Neural progenitor cell (in vitro differentiated cells): ENCODE results near the gene MIPEP. TPM values are rescaled to one million over a fixed set of nuclear protein-coding genes. Genes with fewer than 3 reads are reported as not detected.

Source experiments
- DNase-seq: peaks from one replicate; pipeline ENCODE4 v3.0.0-alpha.2; 2016; ENCODE audit warnings: low spot score
- H2AFZ ChIP-seq: fragments of 200-600 bp; sonication (generic); replicated peaks from 2 replicates; pipeline ENCODE4 v1.6.1; 2016; ENCODE audit warnings: antibody characterized with exemption
- H3F3A ChIP-seq: fragments of 200-600 bp; sonication (generic); 2 replicates; pipeline ENCODE4 v1.6.1; 2016; ENCODE audit warnings: antibody characterized with exemption, low read depth
- H3K27ac ChIP-seq: fragments of 200-600 bp; sonication (generic); 2 replicates; pipeline ENCODE4 v1.5.1; 2016; ENCODE audit warnings: mild to moderate bottlenecking
- H3K27me3 ChIP-seq: fragments of 200-600 bp; sonication (generic); 2 replicates; pipeline ENCODE4 v1.6.1; 2016; ENCODE audit warnings: mild to moderate bottlenecking, moderate library complexity
- H3K36me3 ChIP-seq: fragments of 200-600 bp; sonication (generic); 2 replicates; pipeline ENCODE4 v1.5.1; 2016
- H3K4me1 ChIP-seq: fragments of 200-600 bp; sonication (generic); 2 replicates; pipeline ENCODE4 v1.6.1; 2016; ENCODE audit warnings: mixed run types
- H3K4me2 ChIP-seq: fragments of 200-600 bp; sonication (generic); 2 replicates; pipeline ENCODE4 v1.6.1; 2016
- H3K4me3 ChIP-seq: fragments of 200-600 bp; sonication (generic); 2 replicates; pipeline ENCODE4 v1.5.1; 2016
- H3K79me2 ChIP-seq: fragments of 200-600 bp; sonication (generic); 2 replicates; pipeline ENCODE4 v1.6.1; 2016; ENCODE audit warnings: low read depth
- H3K9ac ChIP-seq: fragments of 200-600 bp; sonication (generic); 2 replicates; pipeline ENCODE4 v1.6.1; 2016
- H3K9me3 ChIP-seq: fragments of 200-600 bp; sonication (generic); 2 replicates; pipeline ENCODE4 v1.5.1; 2016; ENCODE audit warnings: low read depth
- H4K20me1 ChIP-seq: fragments of 200-600 bp; sonication (generic); 2 replicates; pipeline ENCODE4 v1.6.1; 2016; ENCODE audit warnings: low read depth
- H3K27ac Mint-ChIP-seq: 3 replicates; pipeline ENCODE4 v1.8.0; 2021; ENCODE audit warnings: mixed read lengths
- H3K27me3 Mint-ChIP-seq: 2 replicates; pipeline ENCODE4 v1.8.0; 2022; ENCODE audit warnings: low read depth, mild to moderate bottlenecking, inconsistent platforms, moderate library complexity, mixed read lengths; ENCODE audit not compliant: insufficient read depth
- H3K36me3 Mint-ChIP-seq: 3 replicates; pipeline ENCODE4 v1.8.0; 2021; ENCODE audit warnings: mixed read lengths
- H3K4me1 Mint-ChIP-seq: 3 replicates; pipeline ENCODE4 v1.8.0; 2021; ENCODE audit warnings: mixed read lengths
- H3K4me3 Mint-ChIP-seq: 3 replicates; pipeline ENCODE4 v1.8.0; 2021; ENCODE audit warnings: mild to moderate bottlenecking, moderate library complexity, mixed read lengths
- H3K9me3 Mint-ChIP-seq: 3 replicates; pipeline ENCODE4 v1.8.0; 2020; ENCODE audit warnings: mixed read lengths
- EZH2 ChIP-seq: fragments of 200-600 bp; sonication (generic); IDR thresholded peaks from 2 replicates; pipeline ENCODE4 v1.6.1; 2017; ENCODE audit warnings: antibody characterized with exemption, mild to moderate bottlenecking, moderate library complexity
- EZH2phosphoT487 ChIP-seq: fragments of 200-600 bp; sonication (generic); IDR thresholded peaks from 2 replicates; pipeline ENCODE4 v1.6.1; 2017; ENCODE audit warnings: antibody characterized with exemption
- total RNA-seq: library from RNA; depleted of rRNA; stranded (reverse); fragments of >200 nt; gene quantifications from 2 replicates; pipeline ENCODE4 v1.2.3, GENCODE V29; 2015; ENCODE audit warnings: low replicate concordance
- TF ChIP-seq, protein P1 (sequence below): fragments of 200-600 bp; sonication (generic); IDR thresholded peaks from 2 replicates; pipeline ENCODE4 v1.5.1; 2017; ENCODE audit warnings: antibody characterized with exemption, mild to moderate bottlenecking

The MIPEP gene
- total RNA-seq, 1 donor from 2014 or later, result 22.8 TPM

GRCh38 chr13:23805821-23806220, 83.4 kb downstream of the MIPEP start:
- H3K9me3 Mint-ChIP-seq, result no peaks in the 10 kb centered on the region
- Histone ChIP-seq H3K4me1 (peaks cover 4% of the 10 kb centered on the region), H3K4me3 (no peak overlapping the region), H3F3A (no peaks in the 10 kb centered on the region), H3K27ac (no peak overlapping the region), H3K9ac (no peak overlapping the region), H4K20me1 (no peaks in the 10 kb centered on the region), H3K9me3 (no peaks in the 10 kb centered on the region), H2AFZ (no peak overlapping the region), H3K27me3 (no peaks in the 10 kb centered on the region), H3K36me3 (no peaks in the 10 kb centered on the region), H3K4me2 (no peak overlapping the region), H3K79me2 (no peaks in the 10 kb centered on the region)
- peaks cover 4% of the 10 kb centered on the region for H3K4me1 Mint-ChIP-seq
- DNase-seq, result no peak
- peaks cover 15% of the 10 kb centered on the region for H3K36me3 Mint-ChIP-seq
- TF ChIP-seq EZH2phosphoT487, result no peak
- H3K4me3 Mint-ChIP-seq, result no peak overlapping the region
- no peak overlapping the region for H3K27ac Mint-ChIP-seq
- H3K27me3 Mint-ChIP-seq, result no peaks in the 10 kb centered on the region

DNA sequence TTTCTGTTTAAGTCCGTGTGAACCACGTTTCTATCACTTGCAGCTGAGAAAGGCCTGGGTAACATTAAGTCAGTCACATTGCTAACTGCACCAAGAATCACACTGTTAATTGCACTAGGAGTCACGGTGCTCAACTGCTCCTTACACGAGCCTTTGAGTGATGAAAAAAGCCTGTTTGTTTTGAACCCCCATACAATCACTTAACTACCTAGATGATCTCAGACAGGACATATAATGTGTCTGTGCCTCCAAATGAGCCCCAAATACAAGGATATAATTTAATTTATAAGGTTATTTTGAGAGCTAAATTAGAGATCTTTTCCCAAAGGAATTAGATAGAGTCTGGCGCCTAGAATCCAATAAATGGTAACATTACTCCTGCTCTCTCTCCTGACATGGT, 84.1 kb downstream of the MIPEP start:
- Histone ChIP-seq H2AFZ (no peak overlapping the region), H4K20me1 (no peaks in the 10 kb centered on the region), H3K27me3 (no peaks in the 10 kb centered on the region), H3K27ac (no peak overlapping the region), H3K4me2 (no peak overlapping the region), H3K79me2 (no peaks in the 10 kb centered on the region), H3K4me1 (no peaks in the 10 kb centered on the region), H3K4me3 (no peak overlapping the region), H3K9ac (no peak overlapping the region), H3K9me3 (no peaks in the 10 kb centered on the region), H3F3A (no peaks in the 10 kb centered on the region), H3K36me3 (no peaks in the 10 kb centered on the region)
- H3K36me3 Mint-ChIP-seq, result peaks cover 15% of the 10 kb centered on the region
- no peaks in the 10 kb centered on the region for H3K9me3 Mint-ChIP-seq
- H3K27me3 Mint-ChIP-seq, result no peaks in the 10 kb centered on the region
- H3K4me1 Mint-ChIP-seq, result no peaks in the 10 kb centered on the region
- no peak overlapping the region for H3K27ac Mint-ChIP-seq
- TF ChIP-seq EZH2 (no peak), EZH2phosphoT487 (no peak)
- TF ChIP-seq, protein P1, sequence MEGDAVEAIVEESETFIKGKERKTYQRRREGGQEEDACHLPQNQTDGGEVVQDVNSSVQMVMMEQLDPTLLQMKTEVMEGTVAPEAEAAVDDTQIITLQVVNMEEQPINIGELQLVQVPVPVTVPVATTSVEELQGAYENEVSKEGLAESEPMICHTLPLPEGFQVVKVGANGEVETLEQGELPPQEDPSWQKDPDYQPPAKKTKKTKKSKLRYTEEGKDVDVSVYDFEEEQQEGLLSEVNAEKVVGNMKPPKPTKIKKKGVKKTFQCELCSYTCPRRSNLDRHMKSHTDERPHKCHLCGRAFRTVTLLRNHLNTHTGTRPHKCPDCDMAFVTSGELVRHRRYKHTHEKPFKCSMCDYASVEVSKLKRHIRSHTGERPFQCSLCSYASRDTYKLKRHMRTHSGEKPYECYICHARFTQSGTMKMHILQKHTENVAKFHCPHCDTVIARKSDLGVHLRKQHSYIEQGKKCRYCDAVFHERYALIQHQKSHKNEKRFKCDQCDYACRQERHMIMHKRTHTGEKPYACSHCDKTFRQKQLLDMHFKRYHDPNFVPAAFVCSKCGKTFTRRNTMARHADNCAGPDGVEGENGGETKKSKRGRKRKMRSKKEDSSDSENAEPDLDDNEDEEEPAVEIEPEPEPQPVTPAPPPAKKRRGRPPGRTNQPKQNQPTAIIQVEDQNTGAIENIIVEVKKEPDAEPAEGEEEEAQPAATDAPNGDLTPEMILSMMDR, result no peak
- no peak for DNase-seq
- no peak overlapping the region for H3K4me3 Mint-ChIP-seq

- Histone ChIP-seq H3K79me2 (no peaks in the 10 kb centered on the region), H3K9me3 (no peaks in the 10 kb centered on the region), H3F3A (no peaks in the 10 kb centered on the region), H3K27ac (no peak overlapping the region), H2AFZ (no peak overlapping the region), H3K4me1 (no peaks in the 10 kb centered on the region), H4K20me1 (no peaks in the 10 kb centered on the region), H3K9ac (no peak overlapping the region), H3K4me3 (no peak overlapping the region), H3K27me3 (no peaks in the 10 kb centered on the region), H3K36me3 (no peaks in the 10 kb centered on the region), H3K4me2 (no peak overlapping the region)
- TF ChIP-seq EZH2, result no peak
- TF ChIP-seq, protein P1, result no peak
- Mint-ChIP-seq H3K27me3 (no peaks in the 10 kb centered on the region), H3K27ac (no peak overlapping the region), H3K9me3 (peaks cover 3% of the 10 kb centered on the region), H3K4me3 (no peak overlapping the region), H3K4me1 (no peaks in the 10 kb centered on the region), H3K36me3 (peaks cover 18% of the 10 kb centered on the region)
- no peak for DNase-seq
Observed at GRCh38 chr13:23804166-23804565, 85.0 kb downstream of the MIPEP start.

- Mint-ChIP-seq H3K9me3 (peaks cover 12% of the 10 kb centered on the region), H3K27ac (no peak overlapping the region), H3K4me3 (no peak overlapping the region), H3K4me1 (no peaks in the 10 kb centered on the region), H3K36me3 (peaks cover 23% of the 10 kb centered on the region), H3K27me3 (no peaks in the 10 kb centered on the region)
- TF ChIP-seq, protein P1, result no peak
- TF ChIP-seq EZH2, result no peak
- TF ChIP-seq EZH2phosphoT487, result no peak
- no peak for DNase-seq
- Histone ChIP-seq H3K4me2 (no peak overlapping the region), H3K4me3 (no peak overlapping the region), H3K36me3 (no peaks in the 10 kb centered on the region), H3K9ac (no peak overlapping the region), H3K79me2 (no peaks in the 10 kb centered on the region), H3K27ac (no peak overlapping the region), H3K9me3 (peaks cover 7% of the 10 kb centered on the region), H4K20me1 (no peaks in the 10 kb centered on the region), H3K27me3 (no peaks in the 10 kb centered on the region), H3K4me1 (no peaks in the 10 kb centered on the region), H2AFZ (no peak overlapping the region), H3F3A (no peaks in the 10 kb centered on the region)
Observed at GRCh38 chr13:23801141-23801540, 88.1 kb downstream of the MIPEP start.
